NCI-H510A (cell line): Measurements from ENCODE around the gene SIPA1L3.
"Not testable (repeated sequence)": the region's sequence is repeated elsewhere in the genome, so short reads cannot be mapped to it uniquely, and the experiment has no call there.

Experiments
- DNase-seq: peaks from one replicate; lab custom pipeline; 2025; lab: John Stamatoyannopoulos, UW

The SIPA1L3 gene

DNA sequence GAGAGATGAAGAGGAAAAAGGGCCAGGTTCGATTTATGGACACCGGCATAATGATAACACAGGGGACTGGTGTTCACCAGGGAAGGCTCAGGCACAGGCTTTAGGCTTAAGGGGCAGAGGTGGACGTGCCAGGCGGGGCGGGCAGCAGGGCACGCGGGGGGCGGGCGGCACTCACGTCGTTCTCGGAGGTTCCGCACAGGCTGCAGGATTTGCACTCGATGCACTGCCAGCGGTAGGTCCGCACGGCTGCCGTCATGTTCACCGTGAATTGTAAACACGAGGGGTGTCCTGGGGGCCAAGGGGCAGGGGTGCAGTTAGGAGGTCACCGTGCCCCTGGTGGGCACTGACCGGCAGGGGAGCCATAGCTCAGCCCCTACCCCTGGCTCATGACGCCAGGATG is 306.5 kb downstream of the SIPA1L3 start:
- no peak for DNase-seq

DNA sequence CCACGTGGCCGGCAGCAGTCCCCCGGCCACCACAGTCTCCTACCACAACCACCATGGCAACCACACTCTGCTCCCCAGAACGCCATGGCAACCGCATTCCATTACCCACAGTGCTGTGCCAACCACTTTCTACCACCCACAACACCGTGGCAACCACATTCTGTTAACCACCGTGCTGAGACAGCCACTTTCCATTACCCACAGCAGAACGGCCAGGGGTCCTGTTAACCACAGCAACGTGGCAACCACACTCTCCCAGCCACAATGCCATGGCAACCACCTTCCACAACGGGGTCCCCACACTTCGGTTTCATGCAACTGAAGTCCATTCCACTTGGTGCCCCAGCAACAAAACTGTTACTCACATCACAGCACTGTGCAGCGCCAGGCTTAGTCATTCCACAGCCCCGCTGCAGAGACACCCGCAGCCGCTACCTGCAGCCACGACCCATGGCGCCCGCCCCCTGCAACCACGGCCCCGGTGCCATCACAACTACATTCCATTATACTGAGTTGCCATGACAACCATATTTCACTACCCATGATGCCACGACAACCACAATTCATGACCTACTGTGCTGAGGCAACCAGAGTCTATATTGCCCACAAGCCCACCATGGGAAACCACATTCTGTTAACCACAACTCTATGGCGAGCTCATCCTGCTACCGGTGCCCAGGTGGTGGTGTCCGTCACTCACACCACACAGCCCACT is 307.1 kb downstream of the SIPA1L3 start:
- DNase-seq = no peak

DNA sequence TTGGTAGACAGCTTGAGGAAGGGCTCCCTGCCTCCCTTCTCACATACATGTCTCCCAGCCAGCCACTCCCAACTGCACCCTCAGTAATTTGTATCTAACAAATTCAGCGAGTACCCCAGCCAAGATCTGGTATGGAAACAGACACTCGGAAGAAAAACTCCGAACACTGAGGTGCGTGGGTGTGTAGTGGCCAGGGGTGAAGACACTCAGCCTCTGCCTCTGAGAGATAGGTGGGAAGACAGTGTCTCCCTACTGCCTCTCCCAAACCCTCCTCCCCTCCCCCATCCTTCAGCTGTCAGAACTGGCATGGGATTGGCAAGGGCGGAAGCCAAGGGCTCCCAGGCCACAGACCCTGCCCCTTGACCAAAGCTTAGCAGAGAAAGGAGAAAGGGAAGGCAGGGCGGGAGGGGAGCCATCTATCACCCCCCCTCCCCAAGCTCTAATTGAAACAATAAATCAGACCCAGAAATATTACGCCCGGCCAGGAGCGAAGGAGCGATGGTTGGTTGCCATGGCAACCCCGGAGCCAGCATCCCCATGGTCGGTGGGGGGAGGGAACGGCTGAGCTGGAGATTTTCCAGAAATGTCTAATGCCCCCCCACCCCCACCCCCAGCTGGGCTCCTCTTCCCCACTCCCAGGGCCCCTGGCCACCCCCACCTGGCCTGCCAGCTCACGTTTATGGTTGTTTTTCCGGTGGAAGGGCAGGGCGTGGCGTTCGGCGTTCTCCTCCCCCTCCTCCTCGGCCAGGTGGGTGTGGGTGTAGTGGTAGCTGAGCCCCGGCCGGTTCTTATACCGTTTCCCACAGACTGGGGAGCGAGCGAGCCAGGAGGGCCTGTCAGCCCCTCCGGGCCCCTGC is 310.0 kb downstream of the SIPA1L3 start:
- no peak for DNase-seq

DNA sequence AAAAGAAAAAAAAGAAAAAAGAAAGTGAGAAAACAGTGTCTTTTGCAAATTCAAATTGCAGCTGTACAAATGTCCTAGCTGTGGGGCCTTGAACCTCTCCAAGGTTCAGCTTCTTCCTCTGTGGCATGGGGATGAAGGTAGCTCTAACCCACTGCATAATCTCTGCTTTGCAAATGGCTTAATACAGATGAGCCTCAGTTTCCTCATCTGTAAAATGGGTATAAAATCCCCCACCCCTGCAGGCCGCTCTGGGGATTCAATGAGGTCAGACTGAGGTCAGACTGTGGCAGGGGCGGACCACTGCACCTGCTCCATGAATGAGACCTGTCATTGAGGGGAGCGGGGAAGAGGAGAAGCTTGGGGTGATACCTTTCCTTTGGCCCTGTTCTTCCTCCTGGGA is 311.2 kb downstream of the SIPA1L3 start:
- DNase-seq = no peak

DNA sequence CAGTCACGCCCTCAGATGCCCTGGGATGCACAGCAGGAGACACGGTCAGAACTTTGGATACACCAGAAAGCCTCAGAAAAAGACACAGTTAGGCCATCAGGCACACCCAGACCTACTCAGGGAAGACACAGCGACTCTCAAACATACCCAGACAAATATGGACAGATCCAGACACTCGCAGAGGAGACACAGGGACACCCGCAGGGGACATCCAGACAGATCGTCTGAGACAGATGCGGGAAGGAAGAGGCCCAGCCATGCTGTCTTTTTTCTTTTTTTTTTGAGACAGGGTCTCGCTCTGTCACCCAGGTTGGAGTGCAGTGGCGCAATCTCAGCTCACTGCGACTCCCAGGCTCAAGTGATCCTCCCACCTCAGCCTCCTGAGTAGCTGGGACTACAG is 312.2 kb downstream of the SIPA1L3 start:
- DNase-seq = no peak

DNA sequence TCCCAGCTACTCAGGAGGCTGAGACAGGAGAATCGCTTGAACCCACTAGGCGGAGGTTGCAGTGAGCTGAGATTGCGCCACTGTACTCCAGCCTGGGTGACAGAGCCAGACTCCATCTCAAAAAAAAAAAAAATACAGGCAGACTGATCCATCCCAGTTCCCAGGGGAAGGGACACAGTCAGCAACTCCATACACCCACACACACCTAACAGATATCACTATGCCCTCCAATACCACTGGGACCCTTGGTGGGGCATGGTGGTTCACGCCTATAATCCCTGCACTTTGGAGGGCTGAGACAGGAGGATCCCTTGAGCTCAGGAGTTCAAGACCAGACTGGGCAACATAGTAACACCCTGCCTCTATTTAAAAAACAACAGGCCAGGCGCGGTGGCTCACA is 314.4 kb downstream of the SIPA1L3 start:
- DNase-seq = no peak

DNA sequence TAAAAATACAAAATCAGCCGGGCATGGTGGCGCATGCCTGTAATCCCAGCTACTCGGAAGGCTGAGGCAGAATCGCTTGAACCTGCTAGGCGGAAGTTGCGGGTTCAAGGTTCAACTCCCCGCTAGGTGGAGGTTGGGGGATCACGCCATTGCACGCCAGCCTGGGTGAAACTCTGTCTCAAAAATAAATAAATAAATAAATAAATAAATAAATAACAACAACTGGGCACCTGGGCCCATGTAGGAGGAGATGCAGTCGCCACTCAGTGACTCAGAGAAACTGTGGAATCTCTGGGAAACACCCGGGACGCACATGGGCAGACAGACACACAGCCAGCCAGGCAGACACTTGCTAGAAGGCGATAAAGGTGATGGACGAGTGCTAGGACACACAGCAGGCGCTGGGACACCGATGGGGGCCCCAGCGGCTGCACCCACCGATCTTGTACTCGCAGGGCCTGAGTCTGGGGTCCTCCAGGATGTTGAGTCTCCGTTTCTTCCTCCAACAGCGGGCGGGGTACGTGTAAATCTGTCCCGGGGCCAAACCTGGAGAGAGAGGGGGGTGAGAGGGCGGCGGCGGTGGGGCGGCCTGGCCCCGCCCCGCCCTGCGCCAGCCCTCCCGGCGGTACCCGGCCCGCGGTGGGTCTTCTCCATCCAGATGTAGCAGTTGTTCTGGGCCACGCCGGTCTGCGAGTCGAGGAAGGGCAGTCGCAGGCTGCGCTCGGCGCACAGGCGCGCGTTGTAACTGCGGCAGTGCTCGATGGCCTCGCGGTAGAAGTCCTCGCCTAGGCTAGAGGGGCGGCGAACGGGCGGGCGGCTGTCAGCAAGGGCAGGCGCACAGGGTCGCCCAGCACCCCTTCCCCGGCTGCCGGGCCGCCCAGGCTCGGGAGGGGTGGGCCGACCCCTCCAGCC is 315.2 kb downstream of the SIPA1L3 start:
- DNase-seq = no peak

DNA sequence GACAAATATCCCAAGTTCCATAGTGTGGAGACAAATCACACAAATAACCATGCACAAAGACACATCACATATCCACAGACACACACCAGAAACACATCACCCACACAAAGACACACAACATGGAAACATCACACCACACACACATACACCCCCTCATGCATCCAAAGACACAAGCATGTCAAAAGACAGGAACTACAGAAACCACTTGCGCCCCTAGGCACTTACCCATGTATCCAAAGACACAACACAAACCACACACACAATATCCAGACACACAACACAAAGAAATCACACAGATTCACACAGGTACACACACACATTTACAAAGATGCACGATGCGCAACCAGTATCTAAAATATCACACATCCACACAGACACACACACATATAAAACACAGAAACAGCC is 316.1 kb downstream of the SIPA1L3 start:
- no peak for DNase-seq

DNA sequence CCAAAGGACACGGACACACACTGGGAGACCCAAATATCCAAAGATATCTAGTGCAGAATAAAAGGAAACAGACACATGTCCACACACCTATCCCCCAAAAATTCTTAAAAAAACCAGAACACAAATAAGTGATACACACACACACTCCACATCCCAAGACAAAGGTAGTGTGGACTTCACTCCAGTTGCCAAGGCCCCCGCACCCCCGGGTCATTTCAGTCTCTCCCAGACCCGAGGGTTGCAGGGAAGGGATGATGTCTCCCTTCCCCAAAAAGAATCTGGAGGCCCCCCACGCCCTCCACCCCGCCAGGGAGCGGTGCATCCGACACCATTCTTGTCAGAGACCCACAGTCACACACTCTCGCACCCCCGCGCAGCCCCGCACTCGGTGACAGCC is 316.6 kb downstream of the SIPA1L3 start:
- DNase-seq = no peak

DNA sequence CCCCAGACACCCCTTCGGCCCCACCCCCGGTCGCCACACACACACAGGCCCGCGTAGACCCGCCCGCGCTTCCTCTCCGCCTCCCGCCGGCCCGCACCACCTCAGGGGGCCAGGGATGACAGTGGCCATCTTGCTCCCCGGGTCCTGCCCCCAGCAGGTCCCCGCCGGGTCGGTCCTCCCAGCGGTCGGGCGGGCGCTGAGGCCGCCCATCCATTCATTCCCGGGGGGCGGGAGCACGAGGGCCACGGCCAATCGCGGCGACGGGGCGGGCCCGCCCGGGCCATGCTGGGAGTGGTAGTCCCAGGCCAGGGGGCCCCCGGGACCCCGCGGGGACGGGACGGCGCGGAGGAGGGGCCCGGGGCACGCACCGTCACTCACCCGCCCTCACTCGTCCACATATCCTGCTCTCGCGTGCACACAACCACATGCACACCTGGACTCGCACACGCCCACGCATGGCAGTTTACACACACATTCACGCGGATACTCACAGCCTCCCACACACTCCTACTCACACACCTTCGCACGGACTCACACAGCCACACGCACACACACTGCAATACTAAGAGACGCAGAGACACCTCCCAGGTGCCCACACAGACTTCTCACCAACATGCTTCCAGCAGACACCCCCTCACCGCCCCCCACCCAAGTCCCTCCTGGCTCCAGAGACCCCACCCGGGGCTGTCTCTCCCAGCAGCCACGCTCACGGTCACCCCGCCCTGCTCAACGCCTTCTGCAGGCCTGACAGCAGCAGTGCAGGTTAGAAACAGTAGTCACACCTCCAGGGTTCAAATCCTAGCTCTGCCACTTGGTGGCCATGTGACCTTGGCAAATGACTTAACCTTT is 317.2 kb downstream of the SIPA1L3 start, which contains the start of gene DPF1:
Gene DPF1, minus strand, starts transcription at position 209 of the 849 bp plus-strand sequence. Its CDS starts 80 bp downstream, at position 129.
- peak; percentile 76 for DNase-seq

DNA sequence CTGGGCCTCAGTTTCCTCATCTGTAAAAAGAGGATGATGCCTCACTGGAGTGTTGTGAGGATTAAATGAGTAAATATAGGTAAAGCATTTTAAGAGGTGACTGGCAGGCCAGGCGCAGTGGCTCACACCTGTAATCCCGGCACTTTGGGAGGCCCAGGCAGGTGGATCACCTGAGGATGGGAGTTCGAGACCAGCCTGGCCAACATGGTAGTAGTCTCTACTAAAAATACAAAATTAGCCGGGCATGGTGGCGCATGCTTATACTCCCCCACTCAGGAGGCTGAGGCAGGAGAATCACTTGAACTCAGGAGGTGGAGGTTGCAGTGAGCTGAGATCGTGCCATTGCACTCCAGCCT is 317.8 kb downstream of the SIPA1L3 start:
- not testable (repeated sequence) for DNase-seq

DNA sequence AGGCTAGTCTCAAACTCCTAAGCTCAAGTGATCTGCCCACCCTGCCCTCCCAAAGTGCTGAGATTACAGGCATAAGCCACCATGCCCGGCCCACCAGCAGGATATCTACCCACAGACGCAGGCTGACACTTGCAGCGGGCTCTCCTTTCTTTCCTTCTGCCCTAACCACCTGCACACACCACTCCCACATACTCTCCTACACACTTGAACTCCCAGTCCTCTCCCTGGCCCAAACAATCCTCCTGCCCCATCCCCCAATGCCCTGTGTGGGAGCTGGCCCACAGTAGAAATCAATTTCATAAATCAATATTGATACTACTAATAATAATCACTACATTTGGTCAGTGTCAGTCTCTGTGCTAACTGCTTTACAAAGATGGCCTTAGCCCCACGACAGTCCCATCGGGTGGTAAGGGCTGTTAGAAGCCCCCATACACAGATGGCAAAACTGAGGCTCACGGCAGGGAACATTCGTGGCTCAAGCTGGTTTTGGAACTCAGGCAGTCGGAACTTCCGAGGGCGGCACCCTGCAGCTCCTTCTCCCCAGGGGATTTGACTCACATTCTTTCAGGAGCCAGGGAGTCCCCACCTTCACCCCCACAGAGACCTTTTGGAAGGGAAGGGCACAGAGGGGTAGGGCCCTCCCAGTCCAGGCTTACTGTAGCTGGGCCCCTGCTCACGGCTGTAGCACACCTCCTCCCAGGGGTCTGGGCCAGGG is 320.4 kb downstream of the SIPA1L3 start:
- no peak for DNase-seq

DNA sequence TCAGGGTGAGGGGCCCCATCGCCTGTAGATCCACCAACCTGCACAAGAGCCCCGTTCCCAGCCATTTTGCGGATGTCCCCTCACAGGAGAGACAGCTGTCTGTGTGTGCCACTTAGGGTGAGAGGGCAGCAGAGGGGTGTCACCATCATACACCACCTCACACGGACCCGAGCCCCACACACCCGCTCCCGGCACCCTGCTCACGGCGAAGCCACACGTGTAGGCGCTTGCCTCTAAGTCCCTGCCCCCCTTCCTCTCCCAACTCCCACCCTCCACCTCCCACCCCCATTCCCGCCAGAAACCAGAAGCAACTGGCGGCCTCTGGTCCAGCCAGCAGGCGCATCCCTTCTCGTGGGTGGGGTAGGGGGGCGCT is 321.0 kb downstream of the SIPA1L3 start:
- DNase-seq = no peak

DNA sequence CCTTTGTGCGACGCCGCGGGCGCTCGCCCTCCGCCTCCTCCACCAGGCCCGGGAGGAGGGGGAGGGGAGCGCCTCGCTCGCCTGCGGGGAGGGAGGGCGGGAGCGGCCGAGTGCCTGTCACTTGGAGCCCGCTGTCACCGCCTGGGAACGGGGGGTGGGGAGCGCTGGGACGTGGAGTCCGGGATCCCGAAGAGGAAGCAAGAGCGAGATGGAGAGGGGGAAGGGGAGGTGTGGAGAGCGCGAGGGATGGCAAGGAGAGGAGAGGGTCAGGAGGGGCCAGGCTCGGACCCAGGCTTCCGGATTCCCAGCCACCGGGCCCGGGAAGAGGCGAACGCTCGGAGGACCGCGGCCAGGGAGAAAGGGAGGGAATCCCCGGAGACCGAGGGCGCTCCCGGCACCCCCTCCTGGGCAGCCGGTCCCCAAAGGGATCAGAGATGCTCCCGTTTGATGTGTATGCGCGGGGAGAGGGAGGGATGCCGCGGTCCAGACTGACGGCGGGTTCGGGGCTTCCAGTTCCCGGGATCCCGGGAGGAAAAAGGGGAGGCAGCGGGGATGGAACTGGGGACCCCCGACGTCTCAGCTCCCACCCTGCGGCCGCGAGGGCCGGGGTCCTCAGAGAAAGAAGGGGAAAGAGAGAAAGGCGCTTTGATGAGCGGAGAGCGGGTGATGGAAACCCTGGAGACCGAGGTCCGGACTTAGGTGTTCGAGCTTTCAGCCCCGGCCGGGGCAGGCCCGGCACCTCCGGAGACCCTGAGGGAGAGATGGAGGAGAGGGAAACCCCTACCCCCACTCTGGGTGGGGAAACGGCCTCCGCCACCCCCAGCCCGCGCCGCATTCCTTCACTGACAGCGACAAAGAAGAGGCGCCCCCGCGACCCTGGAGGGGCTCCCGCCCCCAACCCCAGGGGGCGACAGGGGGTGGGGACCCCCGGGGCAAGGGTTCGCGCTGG is 321.8 kb downstream of the SIPA1L3 start:
- DNase-seq = peak; percentile 51

DNA sequence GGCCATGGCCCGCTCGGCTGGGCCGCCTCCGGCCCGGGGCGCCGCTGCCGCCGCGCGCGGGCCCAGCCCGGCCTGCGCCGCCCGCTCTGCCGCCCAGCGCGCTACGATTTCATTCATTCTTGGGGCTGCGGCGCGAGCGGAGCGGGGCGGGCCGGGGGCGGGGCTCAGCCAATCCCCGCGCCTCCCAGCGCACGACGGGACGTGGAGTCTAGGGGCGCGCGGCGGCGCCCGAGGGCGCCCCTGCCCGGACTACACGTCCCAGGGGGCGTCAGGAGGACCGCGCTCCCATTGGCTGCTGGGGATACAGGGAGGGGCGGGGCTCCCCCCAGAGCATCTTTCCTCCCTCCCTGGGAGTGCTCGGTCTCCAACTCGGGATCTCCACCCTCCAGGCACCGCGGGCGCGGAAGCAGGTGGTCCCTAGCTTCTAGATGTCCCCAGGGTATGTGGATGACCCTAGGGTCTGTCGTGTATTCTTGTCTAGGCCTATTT is 322.6 kb downstream of the SIPA1L3 start:
- peak; percentile 91 for DNase-seq

DNA sequence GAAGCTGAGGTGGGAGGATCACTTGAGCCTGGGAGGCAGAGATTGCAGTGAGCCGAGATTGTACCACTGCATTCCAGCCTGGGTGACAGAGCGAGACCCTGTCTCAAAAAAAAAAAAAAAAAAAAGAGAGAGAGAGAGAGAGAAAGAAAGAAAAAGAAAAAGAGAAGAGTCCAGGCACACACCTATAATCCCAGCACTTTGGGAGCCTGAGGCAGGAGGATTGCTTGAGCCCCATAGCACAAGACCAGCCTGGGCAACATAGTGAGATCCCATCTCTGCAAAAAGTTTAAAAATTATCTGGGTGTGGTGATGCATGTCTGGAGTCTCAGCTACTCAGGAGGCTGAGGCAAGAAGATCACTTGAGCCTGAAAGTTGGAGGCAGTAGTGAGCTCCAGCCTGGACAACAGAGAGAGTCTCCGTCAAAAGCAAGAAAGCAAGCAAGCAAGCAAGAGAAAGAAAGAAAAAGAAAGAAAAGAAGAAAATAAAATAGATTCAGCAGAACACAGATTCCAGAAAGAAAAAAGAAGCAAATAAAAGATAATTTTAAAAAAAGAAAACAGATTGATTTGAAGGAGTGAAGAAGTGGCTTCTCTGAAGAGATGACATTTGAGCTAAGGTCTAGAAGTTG is 323.6 kb downstream of the SIPA1L3 start:
- not testable (repeated sequence) for DNase-seq

DNA sequence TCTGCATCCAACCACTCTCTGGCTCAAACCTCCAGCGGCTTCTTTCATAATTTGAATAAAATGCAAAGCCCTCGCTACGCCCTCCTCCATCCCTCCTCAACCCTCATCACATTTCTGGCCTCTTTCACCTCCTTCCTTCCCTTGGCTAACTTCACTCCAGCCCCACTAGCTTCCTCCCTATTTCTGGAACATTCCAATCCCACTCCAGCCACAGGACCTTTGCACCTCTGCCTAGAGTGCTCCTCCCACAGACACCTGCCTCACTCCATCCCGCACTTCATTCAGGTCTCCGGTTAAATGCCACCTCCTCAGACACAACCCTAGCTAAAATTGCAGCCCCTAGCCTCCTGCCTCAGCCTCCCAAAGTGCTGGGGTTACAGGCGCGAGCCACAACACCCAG is 324.9 kb downstream of the SIPA1L3 start:
- no peak for DNase-seq

DNA sequence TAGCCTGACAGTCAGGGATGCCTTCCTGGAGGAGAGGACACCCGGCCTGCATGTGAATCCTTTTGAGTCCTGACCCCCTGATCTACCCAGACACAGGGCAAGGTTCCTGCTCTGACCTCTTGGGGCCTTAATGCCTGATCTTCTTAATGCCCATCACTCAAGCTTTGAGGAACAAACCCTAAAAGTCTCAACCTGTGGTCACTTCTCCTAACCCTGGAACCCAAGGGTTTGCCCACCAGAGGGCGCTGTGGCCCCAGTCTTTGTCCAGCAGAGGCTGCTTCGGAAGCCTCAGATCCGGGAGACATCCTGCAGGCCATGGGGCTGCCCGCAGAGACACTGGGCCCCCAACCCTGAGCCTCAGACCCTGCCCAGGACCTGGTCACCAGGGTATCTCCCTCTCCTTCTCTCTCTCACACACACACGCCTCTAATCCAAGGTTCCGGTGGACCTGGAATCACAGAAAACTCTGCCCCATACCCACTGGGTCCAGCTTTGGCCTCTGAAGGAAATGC is 326.8 kb downstream of the SIPA1L3 start:
- DNase-seq = peak; percentile 36

DNA sequence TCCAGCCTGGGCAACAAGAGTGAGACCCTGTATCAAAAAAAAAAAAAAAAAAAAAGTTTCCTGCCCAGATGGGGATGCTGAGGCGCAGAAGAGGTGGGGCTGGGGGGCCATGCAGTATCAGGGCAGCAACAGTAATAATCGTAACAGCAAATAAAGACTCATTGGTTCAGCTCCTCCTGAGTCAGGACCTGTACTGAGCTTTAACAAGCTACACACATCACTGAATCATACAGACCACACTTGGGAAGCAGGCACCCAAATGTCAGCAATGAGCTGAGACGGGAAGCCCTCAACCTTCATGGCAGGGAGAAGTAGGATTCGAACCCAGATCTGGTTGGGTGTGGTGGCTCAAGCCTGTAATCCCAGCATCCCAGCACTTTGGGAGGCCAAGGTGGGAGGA is 327.6 kb downstream of the SIPA1L3 start:
- DNase-seq = no peak
